ENCODE measurements around the gene TRAM2.

Gene TRAM2

GRCh38 chr6:52530351-52530750 lies 46.5 kb downstream of the TRAM2 start:
- no peak for DNase-seq (ENCODE audit: low read depth)

GRCh38 chr6:52529311-52529710 lies 47.5 kb downstream of the TRAM2 start:
- DNase-seq (ENCODE audit: low read depth) = no peak

GRCh38 chr6:52527436-52527835 lies 49.4 kb downstream of the TRAM2 start:
- DNase-seq (ENCODE audit: low read depth) = no peak

GRCh38 chr6:52526634-52527033 lies 50.2 kb downstream of the TRAM2 start:
- DNase-seq (ENCODE audit: low read depth) = no peak

- DNase-seq (ENCODE audit: low read depth) = no peak
Observed at GRCh38 chr6:52524918-52525317, 51.9 kb downstream of the TRAM2 start.

GRCh38 chr6:52523378-52524142 lies 53.3 kb downstream of the TRAM2 start:
- no peak for DNase-seq (ENCODE audit: low read depth)

- DNase-seq (ENCODE audit: low read depth) = no peak
Observed at GRCh38 chr6:52522655-52523054, 54.2 kb downstream of the TRAM2 start.

- no peak for DNase-seq (ENCODE audit: low read depth)
Observed at GRCh38 chr6:52522151-52522626, 54.7 kb downstream of the TRAM2 start.

- no peak for DNase-seq (ENCODE audit: low read depth)
Observed at GRCh38 chr6:52519618-52520017, 57.2 kb downstream of the TRAM2 start.

- no peak for DNase-seq (ENCODE audit: low read depth)
Observed at GRCh38 chr6:52518279-52518945, 58.4 kb downstream of the TRAM2 start.

GRCh38 chr6:52517502-52518278 lies 59.2 kb downstream of the TRAM2 start:
- peak; percentile 8 for DNase-seq (ENCODE audit: low read depth)

GRCh38 chr6:52516943-52517342 lies 59.9 kb downstream of the TRAM2 start:
- DNase-seq (ENCODE audit: low read depth) = no peak

- DNase-seq (ENCODE audit: low read depth) = no peak
Observed at GRCh38 chr6:52516269-52516668, 60.6 kb downstream of the TRAM2 start.

GRCh38 chr6:52515219-52515960 lies 61.5 kb downstream of the TRAM2 start:
- DNase-seq (ENCODE audit: low read depth) = no peak

- DNase-seq (ENCODE audit: low read depth) = no peak
Observed at GRCh38 chr6:52514514-52514913, 62.3 kb downstream of the TRAM2 start.

GRCh38 chr6:52513896-52514295 lies 63.0 kb downstream of the TRAM2 start:
- DNase-seq (ENCODE audit: low read depth) = no peak

- DNase-seq (ENCODE audit: low read depth) = no peak
Observed at GRCh38 chr6:52513464-52513863, 63.4 kb downstream of the TRAM2 start.

- DNase-seq (ENCODE audit: low read depth) = no peak
Observed at GRCh38 chr6:52512199-52512598, 64.7 kb downstream of the TRAM2 start.

- no peak for DNase-seq (ENCODE audit: low read depth)
Observed at GRCh38 chr6:52511572-52512151, 65.2 kb downstream of the TRAM2 start.

- DNase-seq (ENCODE audit: low read depth) = no peak
Observed at GRCh38 chr6:52511163-52511562, 65.7 kb downstream of the TRAM2 start.

GRCh38 chr6:52510213-52510562 lies 66.7 kb downstream of the TRAM2 start:
- DNase-seq (ENCODE audit: low read depth) = no peak
